NCI-H748 (cell line): ENCODE results near the gene DLEC1.
"Not testable (repeated sequence)": the region's sequence is repeated elsewhere in the genome, so short reads cannot be mapped to it uniquely, and the experiment has no call there.

ENCODE experiments used
- DNase-seq: peaks from one replicate; lab custom pipeline; 2025; ENCODE audit not compliant: unreplicated experiment; lab: John Stamatoyannopoulos, UW

DLEC1 gene

GRCh38 chr3:38017445-38018295, 21.3 kb upstream of the DLEC1 start:
- no peak for DNase-seq

GRCh38 chr3:38018296-38019266, 20.4 kb upstream of the DLEC1 start:
- no peak for DNase-seq

- no peak for DNase-seq
These were observed 19.2 kb upstream of the DLEC1 start for GRCh38 chr3:38019658-38020341.

- no peak for DNase-seq
These were observed 18.7 kb upstream of the DLEC1 start for GRCh38 chr3:38020342-38020726.

GRCh38 chr3:38021196-38021595, 17.8 kb upstream of the DLEC1 start:
- no peak for DNase-seq

GRCh38 chr3:38022301-38022700, 16.7 kb upstream of the DLEC1 start:
- DNase-seq = no peak

- no peak for DNase-seq
These were observed 15.9 kb upstream of the DLEC1 start for GRCh38 chr3:38022896-38023709.

GRCh38 chr3:38026856-38027255, 12.2 kb upstream of the DLEC1 start:
- no peak for DNase-seq

- no peak for DNase-seq
These were observed 11.2 kb upstream of the DLEC1 start for GRCh38 chr3:38027466-38028465.

GRCh38 chr3:38028621-38029361, 10.2 kb upstream of the DLEC1 start:
- DNase-seq = no peak

GRCh38 chr3:38029400-38030125, 9.4 kb upstream of the DLEC1 start, which contains the start of gene PLCD1:
Gene PLCD1 (minus strand): TSS chr3:38029642. CDS start chr3:38029539, 103 bp downstream.
- peak; percentile 45 for DNase-seq

- no peak for DNase-seq
These were observed 8.6 kb upstream of the DLEC1 start for GRCh38 chr3:38030126-38031021.

GRCh38 chr3:38031022-38031994, 7.7 kb upstream of the DLEC1 start:
- no peak for DNase-seq

- DNase-seq = no peak
These were observed 6.6 kb upstream of the DLEC1 start for GRCh38 chr3:38032328-38032865.

GRCh38 chr3:38033586-38033985, 5.4 kb upstream of the DLEC1 start:
- not testable (repeated sequence) for DNase-seq
